Activated T-cell treated with anti-CD3 and anti-CD28 coated beads, Interleukin-2, amount 50 U/mL, for 72 hours (primary cell): Measurements from ENCODE around the gene MICAL3. TPM values are rescaled to one million over a fixed set of nuclear protein-coding genes. Genes with fewer than 3 reads are reported as not detected.

Experiments
- ATAC-seq, 2 donors: fragments of 150-1000 bp; cut with Tn5 transposase; replicated peaks in 1 of 2; 2 replicates each; pipeline ENCODE4 v1.10.0; 2021; ENCODE audit warnings: moderate library complexity in 2 of 2, mild to moderate bottlenecking in 1 of 2
- DNase-seq, 2 donors: peaks; one replicate each; pipeline ENCODE4 v3.0.0; 2021 to 2022; ENCODE audit warnings: mixed read lengths in 1 of 2
- H3K27ac Mint-ChIP-seq: one replicate; pipeline ENCODE4 v1.8.0; 2022; ENCODE audit warnings: mild to moderate bottlenecking, moderate library complexity, mixed read lengths
- H3K27me3 Mint-ChIP-seq: one replicate; pipeline ENCODE4 v1.8.0; 2022; ENCODE audit warnings: low read depth, mixed read lengths
- H3K36me3 Mint-ChIP-seq, 2 donors: one replicate each; pipeline ENCODE4 v1.8.0; 2022; ENCODE audit warnings: mixed read lengths in 2 of 2, mild to moderate bottlenecking in 1 of 2; ENCODE audit not compliant: insufficient read depth in 2 of 2
- H3K4me1 Mint-ChIP-seq: one replicate; pipeline ENCODE4 v1.8.0; 2022; ENCODE audit warnings: low read depth, mixed read lengths
- H3K4me3 Mint-ChIP-seq, 2 donors: one replicate each; pipeline ENCODE4 v1.8.0; 2022; ENCODE audit warnings: mild to moderate bottlenecking in 2 of 2, mixed read lengths in 2 of 2, moderate library complexity in 2 of 2
- H3K9me3 Mint-ChIP-seq, 2 donors: one replicate each; pipeline ENCODE4 v1.8.0; 2022; ENCODE audit warnings: mixed read lengths in 2 of 2
- total RNA-seq, 2 donors: library from RNA; stranded (reverse); gene quantifications; one replicate each; pipeline ENCODE4 v1.2.3, GENCODE V29; 2022

MICAL3 gene
- total RNA-seq, 2 donors from 2014 or later, result 17.9 to 26.0 TPM

- Mint-ChIP-seq H3K27ac (no peak overlapping the region), H3K4me3 (no peak overlapping the region), H3K4me1 (no peaks in the 10 kb centered on the region), H3K9me3 (no peaks in the 10 kb centered on the region), H3K36me3 (peaks cover 0 to 5% of the 10 kb centered on the region in 2 donors), H3K27me3 (no peaks in the 10 kb centered on the region)
- no peak for DNase-seq
- no peak for ATAC-seq
These were observed 126.5 kb downstream of the MICAL3 start for GRCh38 chr22:17897858-17898257.

- no peak for DNase-seq
- H3K4me3 Mint-ChIP-seq, result no peak overlapping the region
- no peaks in the 10 kb centered on the region for H3K9me3 Mint-ChIP-seq
- peaks cover 0 to 8% of the 10 kb centered on the region in 2 donors for H3K36me3 Mint-ChIP-seq
- no peaks in the 10 kb centered on the region for H3K4me1 Mint-ChIP-seq
- no peak overlapping the region for H3K27ac Mint-ChIP-seq
- H3K27me3 Mint-ChIP-seq, result no peaks in the 10 kb centered on the region
- no peak for ATAC-seq
These were observed 126.9 kb downstream of the MICAL3 start for GRCh38 chr22:17897426-17897825.

GRCh38 chr22:17896586-17896985, 127.8 kb downstream of the MICAL3 start:
- H3K27ac Mint-ChIP-seq, result no peak overlapping the region
- no peak overlapping the region for H3K4me3 Mint-ChIP-seq
- H3K36me3 Mint-ChIP-seq, result peaks cover 0 to 10% of the 10 kb centered on the region in 2 donors
- no peaks in the 10 kb centered on the region for H3K27me3 Mint-ChIP-seq
- ATAC-seq (no peak), DNase-seq (no peak)
- no peaks in the 10 kb centered on the region for H3K9me3 Mint-ChIP-seq
- H3K4me1 Mint-ChIP-seq, result no peaks in the 10 kb centered on the region

- no peak overlapping the region for H3K27ac Mint-ChIP-seq
- no peaks in the 10 kb centered on the region for H3K27me3 Mint-ChIP-seq
- H3K36me3 Mint-ChIP-seq, result peaks cover 0 to 10% of the 10 kb centered on the region in 2 donors
- H3K9me3 Mint-ChIP-seq, result no peaks in the 10 kb centered on the region
- H3K4me1 Mint-ChIP-seq, result no peaks in the 10 kb centered on the region
- no peak for DNase-seq
- no peak for ATAC-seq
- H3K4me3 Mint-ChIP-seq, result no peak overlapping the region
These were observed 130.3 kb downstream of the MICAL3 start for GRCh38 chr22:17893900-17894535.

GRCh38 chr22:17892376-17892775, 132.0 kb downstream of the MICAL3 start:
- ATAC-seq (no peak), DNase-seq (no peak)
- H3K4me3 Mint-ChIP-seq, result no peak overlapping the region
- peaks cover 0 to 15% of the 10 kb centered on the region in 2 donors for H3K36me3 Mint-ChIP-seq
- no peaks in the 10 kb centered on the region for H3K27me3 Mint-ChIP-seq
- no peak overlapping the region for H3K27ac Mint-ChIP-seq
- no peaks in the 10 kb centered on the region for H3K9me3 Mint-ChIP-seq
- H3K4me1 Mint-ChIP-seq, result no peaks in the 10 kb centered on the region

- no peaks in the 10 kb centered on the region for H3K4me1 Mint-ChIP-seq
- H3K9me3 Mint-ChIP-seq, result no peaks in the 10 kb centered on the region
- no peak overlapping the region for H3K27ac Mint-ChIP-seq
- DNase-seq, result peak in 1 of 2 donors; percentile 6
- H3K4me3 Mint-ChIP-seq, result no peak overlapping the region
- H3K36me3 Mint-ChIP-seq, result peaks cover 0 to 15% of the 10 kb centered on the region in 2 donors
- H3K27me3 Mint-ChIP-seq, result no peaks in the 10 kb centered on the region
- ATAC-seq, result no peak
These were observed 132.7 kb downstream of the MICAL3 start for GRCh38 chr22:17891481-17892167.

- ATAC-seq, result no peak
- H3K4me1 Mint-ChIP-seq, result no peaks in the 10 kb centered on the region
- H3K27ac Mint-ChIP-seq, result no peak overlapping the region
- H3K36me3 Mint-ChIP-seq, result peaks cover 0 to 12% of the 10 kb centered on the region in 2 donors
- no peaks in the 10 kb centered on the region for H3K27me3 Mint-ChIP-seq
- DNase-seq, result no peak
- H3K9me3 Mint-ChIP-seq, result no peaks in the 10 kb centered on the region
- no peak overlapping the region for H3K4me3 Mint-ChIP-seq
These were observed 133.5 kb downstream of the MICAL3 start for GRCh38 chr22:17890892-17891291.

- no peaks in the 10 kb centered on the region for H3K9me3 Mint-ChIP-seq
- H3K36me3 Mint-ChIP-seq, result peaks cover 0 to 12% of the 10 kb centered on the region in 2 donors
- H3K27me3 Mint-ChIP-seq, result no peaks in the 10 kb centered on the region
- no peak overlapping the region for H3K4me3 Mint-ChIP-seq
- no peak overlapping the region for H3K27ac Mint-ChIP-seq
- H3K4me1 Mint-ChIP-seq, result no peaks in the 10 kb centered on the region
- no peak for ATAC-seq
- no peak for DNase-seq
These were observed 134.1 kb downstream of the MICAL3 start for GRCh38 chr22:17890245-17890671.

GRCh38 chr22:17888855-17889254, 135.5 kb downstream of the MICAL3 start:
- H3K36me3 Mint-ChIP-seq, result peaks cover 0 to 12% of the 10 kb centered on the region in 2 donors
- H3K4me1 Mint-ChIP-seq, result no peaks in the 10 kb centered on the region
- ATAC-seq (no peak), DNase-seq (no peak)
- no peaks in the 10 kb centered on the region for H3K27me3 Mint-ChIP-seq
- H3K4me3 Mint-ChIP-seq, result no peak overlapping the region
- H3K27ac Mint-ChIP-seq, result no peak overlapping the region
- no peaks in the 10 kb centered on the region for H3K9me3 Mint-ChIP-seq

- Mint-ChIP-seq H3K4me1 (no peaks in the 10 kb centered on the region), H3K9me3 (no peaks in the 10 kb centered on the region), H3K4me3 (no peak overlapping the region), H3K27me3 (no peaks in the 10 kb centered on the region), H3K27ac (no peak overlapping the region), H3K36me3 (peaks cover 0 to 12% of the 10 kb centered on the region in 2 donors)
- no peak for ATAC-seq
- no peak for DNase-seq
These were observed 135.9 kb downstream of the MICAL3 start for GRCh38 chr22:17888439-17888838.

- DNase-seq, result no peak
- H3K4me3 Mint-ChIP-seq, result no peak overlapping the region
- H3K27ac Mint-ChIP-seq, result no peak overlapping the region
- H3K36me3 Mint-ChIP-seq, result peaks cover 0 to 8% of the 10 kb centered on the region in 2 donors
- H3K27me3 Mint-ChIP-seq, result no peaks in the 10 kb centered on the region
- ATAC-seq, result no peak
- H3K4me1 Mint-ChIP-seq, result no peaks in the 10 kb centered on the region
- H3K9me3 Mint-ChIP-seq, result no peaks in the 10 kb centered on the region
These were observed 139.5 kb downstream of the MICAL3 start for GRCh38 chr22:17884893-17885292.

GRCh38 chr22:17884084-17884483, 140.3 kb downstream of the MICAL3 start:
- ATAC-seq, result no peak
- H3K36me3 Mint-ChIP-seq, result peaks cover 0 to 12% of the 10 kb centered on the region in 2 donors
- H3K9me3 Mint-ChIP-seq, result no peaks in the 10 kb centered on the region
- no peaks in the 10 kb centered on the region for H3K27me3 Mint-ChIP-seq
- H3K27ac Mint-ChIP-seq, result no peak overlapping the region
- DNase-seq, result no peak
- H3K4me3 Mint-ChIP-seq, result no peak overlapping the region
- no peaks in the 10 kb centered on the region for H3K4me1 Mint-ChIP-seq

- no peak overlapping the region for H3K4me3 Mint-ChIP-seq
- no peak overlapping the region for H3K27ac Mint-ChIP-seq
- no peak for DNase-seq
- H3K27me3 Mint-ChIP-seq, result no peaks in the 10 kb centered on the region
- H3K36me3 Mint-ChIP-seq, result peaks cover 0 to 13% of the 10 kb centered on the region in 2 donors
- ATAC-seq, result no peak
- H3K4me1 Mint-ChIP-seq, result no peaks in the 10 kb centered on the region
- H3K9me3 Mint-ChIP-seq, result no peaks in the 10 kb centered on the region
These were observed 141.0 kb downstream of the MICAL3 start for GRCh38 chr22:17883356-17883755.

- H3K36me3 Mint-ChIP-seq, result peaks cover 0 to 10% of the 10 kb centered on the region in 2 donors
- no peak for DNase-seq
- H3K9me3 Mint-ChIP-seq, result no peaks in the 10 kb centered on the region
- no peaks in the 10 kb centered on the region for H3K27me3 Mint-ChIP-seq
- no peaks in the 10 kb centered on the region for H3K4me1 Mint-ChIP-seq
- H3K4me3 Mint-ChIP-seq, result no peak overlapping the region
- ATAC-seq, result no peak
- no peak overlapping the region for H3K27ac Mint-ChIP-seq
These were observed 141.6 kb downstream of the MICAL3 start for GRCh38 chr22:17882727-17883126.
